Right renal pelvis (tissue), 4 donors: ENCODE measurements around the gene FAM217A. TPM values are rescaled to one million over a fixed set of nuclear protein-coding genes. Genes with fewer than 3 reads are reported as not detected.

Source experiments
- DNase-seq, 4 donors: peaks; one replicate each; pipeline ENCODE4 v3.0.0-alpha.2; 2013; ENCODE audit warnings: low read depth in 4 of 4, low spot score in 3 of 4, missing footprints in 1 of 4
- polyA plus RNA-seq, 4 donors: library from polyadenylated mRNA; unstranded; fragments of 120-200 nt; gene quantifications; one replicate each; pipeline ENCODE4 v1.2.1, GENCODE V29; 2013; ENCODE audit not compliant: insufficient read length in 4 of 4

FAM217A gene
- polyA plus RNA-seq, 4 donors, result 1.00 to 1.7 (median 1.3) TPM

DNA sequence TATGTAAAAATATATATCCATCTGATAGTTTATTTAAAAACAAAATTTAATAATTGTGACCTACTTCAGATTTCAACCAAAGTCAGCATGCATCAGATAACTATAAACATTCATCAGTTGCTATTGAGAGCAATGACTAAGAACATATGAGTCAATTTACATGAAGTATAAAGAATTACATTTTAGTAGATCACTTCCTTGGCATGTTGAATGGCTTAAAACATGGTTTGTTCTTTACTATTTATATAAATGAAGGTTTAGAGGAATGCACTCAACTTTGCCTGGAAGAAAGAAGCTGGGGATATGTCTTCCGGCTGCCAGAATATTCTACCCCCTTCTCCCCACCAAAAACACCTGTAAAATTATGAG is 6.4 kb upstream of the FAM217A start:
- no peak for DNase-seq

DNA sequence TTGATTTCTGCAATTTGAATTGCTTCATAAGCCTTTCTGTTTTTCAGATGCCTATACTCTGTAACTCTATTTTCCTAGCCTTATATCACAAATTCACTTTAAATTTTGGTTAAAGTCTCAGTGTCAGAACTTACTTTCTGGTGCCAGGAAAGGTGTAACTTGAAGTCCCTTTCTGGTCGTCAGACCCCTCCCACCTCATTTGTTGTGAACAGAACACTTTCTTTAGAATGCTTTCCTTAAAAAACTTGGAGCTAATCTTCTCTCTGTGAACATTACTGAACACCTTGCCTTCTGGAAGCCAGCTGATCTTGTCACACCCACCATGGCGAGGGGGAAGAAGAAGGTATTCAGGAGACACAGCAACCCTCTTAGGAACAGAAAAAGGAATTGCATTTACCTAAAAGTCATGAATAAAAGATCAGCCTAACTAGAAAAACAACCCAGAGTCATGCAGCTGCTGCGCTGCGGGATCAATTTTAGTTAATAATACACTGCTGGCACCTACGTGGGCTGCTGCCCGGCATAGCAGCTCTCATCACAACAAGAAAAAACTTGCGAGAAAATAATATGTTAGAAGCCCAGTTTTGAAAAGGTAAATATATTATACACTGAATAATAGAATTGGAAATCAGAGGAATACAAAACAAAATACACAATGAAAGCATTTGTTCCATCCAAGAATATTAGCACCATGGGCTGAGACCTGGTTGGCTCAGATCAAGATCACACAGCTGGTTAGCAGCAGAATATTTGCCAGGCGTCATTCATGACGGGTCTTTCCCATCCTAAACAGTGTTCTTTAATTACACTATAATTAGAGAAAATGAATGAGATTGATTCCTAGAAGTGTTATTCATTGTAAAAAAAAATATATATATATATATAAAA is 5.8 kb upstream of the FAM217A start:
- DNase-seq, result no peak

DNA sequence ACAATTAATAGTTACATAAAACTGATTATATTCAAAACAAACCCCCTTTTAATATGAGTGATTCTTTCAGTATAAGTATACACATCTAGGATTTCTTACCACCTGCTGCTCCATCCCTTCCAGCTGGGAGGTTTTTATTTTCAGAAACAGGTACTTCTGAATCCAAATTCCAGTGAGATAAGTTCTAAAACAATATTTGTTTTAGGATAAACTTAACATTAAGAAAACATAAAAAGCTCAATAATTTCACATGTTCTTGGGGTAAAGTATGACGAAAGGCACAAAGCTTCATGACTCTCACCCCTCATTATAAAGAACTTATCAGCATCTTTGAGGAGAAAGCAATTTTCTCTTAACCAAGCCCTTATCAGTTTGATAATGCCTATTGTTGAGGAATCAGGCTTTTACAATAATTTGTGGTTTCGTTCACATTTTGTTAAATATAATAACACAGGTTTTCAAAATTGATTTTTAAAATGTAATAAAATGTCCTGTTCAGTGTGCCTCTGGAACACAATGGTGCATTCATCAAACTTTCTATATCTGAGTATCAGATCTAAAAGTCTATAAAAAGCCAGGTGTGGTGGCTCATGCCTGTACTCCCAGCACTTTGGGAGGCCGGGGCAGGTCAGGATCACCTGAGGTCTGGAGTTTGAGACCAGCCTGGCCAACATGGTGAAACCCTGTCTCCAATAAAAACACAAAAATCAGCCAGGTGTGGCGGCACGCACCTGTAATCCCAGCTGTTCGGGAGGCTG is 4.3 kb downstream of the FAM217A start:
- DNase-seq, result no peak

DNA sequence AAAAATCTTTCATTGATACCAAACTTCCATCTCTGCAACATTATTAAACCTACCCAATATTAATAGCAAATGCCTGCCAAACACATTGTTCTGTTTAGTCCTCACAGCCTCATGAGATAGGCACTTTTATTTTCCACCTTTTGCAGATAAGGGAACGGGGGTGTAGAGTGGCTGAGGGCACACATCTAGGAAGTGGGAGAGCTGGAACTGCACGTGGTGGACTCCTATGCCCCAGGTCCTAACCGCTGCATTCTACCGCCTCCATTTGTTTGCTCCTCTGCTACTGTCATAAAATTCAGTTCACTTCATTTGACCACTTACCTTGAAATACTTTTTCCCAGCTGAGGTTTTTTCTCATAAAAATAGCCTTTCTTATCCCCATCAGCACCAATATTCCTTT is 7.6 kb downstream of the FAM217A start:
- DNase-seq, result no peak

DNA sequence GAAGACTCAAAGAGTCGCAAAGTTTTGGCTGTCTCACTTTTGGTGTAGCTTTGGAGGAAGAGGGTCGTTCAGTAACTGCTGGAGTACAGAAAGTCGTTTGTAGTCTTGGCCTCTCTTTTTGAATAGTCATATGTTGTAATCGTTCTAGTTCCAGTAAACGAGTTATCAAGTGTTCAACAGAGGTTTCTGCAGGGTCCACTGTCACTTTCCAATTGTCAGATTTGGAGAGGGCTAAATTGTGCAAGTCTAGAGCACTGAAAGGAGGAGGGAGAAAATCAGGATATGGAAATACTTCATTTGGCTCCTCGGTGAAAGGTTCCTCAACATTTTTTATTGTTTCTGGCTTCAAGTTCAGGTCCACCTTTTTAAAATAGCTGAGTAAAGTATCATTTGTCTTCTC is 9.7 kb downstream of the FAM217A start:
- DNase-seq, result no peak

DNA sequence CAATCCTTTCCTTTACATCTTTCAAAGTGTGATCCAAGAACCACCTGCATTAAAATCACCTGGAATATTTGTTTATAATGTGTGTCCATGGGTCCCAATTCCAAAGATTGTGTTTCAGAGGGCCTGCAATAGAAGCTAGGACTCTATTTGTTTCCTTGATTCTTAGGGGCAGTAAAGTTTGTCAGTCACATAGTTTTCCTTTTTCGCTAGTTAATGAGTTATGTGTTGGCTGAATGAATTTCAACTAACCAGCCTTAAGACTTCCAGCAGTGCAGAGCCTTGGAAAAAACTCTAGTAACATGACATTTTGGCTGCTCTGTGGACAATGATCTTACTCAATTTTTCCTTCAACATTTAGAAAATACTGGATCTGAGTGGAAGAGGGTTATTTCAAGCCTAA is 11.3 kb downstream of the FAM217A start:
- no peak for DNase-seq

DNA sequence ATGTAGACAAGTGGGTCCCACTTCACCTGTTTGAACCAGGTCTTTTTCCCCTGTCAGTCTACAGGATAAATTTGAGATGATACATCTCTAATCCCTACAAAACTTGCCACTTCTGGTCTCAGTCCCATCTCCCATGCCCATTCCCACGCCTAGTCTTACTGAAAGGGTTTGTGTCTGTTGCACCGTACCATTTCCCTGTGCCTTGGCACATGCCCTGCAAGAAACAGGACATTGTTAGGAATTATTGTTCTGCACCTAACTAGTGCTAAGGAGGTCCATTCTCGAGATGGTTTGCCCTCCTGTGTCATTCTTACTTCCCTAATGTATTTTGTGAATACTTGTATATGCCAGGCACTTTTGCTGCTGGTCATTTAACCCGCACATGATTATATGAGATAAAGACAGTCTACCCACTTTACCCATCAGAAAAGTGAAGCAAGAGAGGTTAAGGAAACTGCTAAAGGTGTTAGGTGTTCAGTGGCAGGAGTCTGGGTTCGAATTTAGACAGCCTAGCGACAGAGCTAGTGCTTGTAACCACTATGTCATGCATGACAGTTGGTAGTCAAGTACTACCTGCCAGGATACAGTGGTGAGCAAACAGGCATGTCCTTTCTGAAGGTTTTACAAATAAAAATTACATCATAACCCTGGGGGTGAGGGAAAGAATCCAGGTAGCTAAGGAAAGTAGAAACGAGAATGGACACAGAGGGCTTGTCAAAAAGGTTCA is 12.7 kb downstream of the FAM217A start:
- no peak for DNase-seq

DNA sequence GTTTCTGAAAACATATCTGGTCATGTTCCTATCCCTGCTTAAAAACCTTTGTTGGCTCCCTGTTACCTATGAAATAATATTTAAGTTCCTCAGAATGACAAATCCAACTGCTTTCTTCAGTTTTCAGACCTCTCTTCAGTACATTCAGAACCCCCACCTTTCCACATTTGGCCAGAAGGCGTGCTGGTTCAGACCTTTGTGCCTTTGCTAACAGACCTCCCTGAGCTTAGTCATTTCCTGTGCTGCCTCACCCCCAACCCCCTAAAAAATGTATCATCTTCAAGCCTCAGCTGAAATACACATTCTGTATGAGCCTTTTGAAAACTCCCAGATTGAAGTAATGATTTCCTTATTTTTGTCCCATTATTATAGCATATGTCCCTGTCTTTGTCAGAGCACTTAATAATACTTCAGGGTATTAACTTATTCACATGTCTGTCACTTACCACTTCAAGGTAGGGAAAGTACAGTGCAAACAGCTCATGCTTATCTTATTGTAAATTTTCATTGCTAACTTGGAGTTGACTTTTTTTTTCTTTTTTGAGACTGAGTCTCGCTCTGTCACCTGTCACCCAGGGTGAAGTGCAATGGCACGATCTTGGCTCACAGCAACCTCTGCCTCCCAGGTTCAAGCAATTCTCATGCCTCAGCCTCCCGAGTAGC is 19.7 kb downstream of the FAM217A start:
- no peak for DNase-seq

DNA sequence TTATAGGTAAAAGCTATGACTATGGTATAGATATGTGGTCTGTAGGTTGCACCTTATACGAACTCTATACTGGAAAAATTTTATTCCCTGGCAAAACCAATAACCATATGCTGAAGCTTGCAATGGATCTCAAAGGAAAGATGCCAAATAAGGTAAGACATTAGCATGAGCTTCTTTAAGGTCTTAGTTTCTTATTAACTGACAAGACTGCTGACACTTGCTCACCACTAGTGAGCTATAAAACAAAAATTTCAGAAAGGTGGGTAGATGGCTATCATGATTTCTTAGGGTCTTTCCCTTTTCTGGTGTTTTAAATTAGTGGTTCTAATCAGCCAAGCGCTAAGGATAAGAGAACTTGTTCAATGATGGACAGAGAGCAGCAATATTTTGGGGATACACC is 21.9 kb downstream of the FAM217A start:
- no peak for DNase-seq

DNA sequence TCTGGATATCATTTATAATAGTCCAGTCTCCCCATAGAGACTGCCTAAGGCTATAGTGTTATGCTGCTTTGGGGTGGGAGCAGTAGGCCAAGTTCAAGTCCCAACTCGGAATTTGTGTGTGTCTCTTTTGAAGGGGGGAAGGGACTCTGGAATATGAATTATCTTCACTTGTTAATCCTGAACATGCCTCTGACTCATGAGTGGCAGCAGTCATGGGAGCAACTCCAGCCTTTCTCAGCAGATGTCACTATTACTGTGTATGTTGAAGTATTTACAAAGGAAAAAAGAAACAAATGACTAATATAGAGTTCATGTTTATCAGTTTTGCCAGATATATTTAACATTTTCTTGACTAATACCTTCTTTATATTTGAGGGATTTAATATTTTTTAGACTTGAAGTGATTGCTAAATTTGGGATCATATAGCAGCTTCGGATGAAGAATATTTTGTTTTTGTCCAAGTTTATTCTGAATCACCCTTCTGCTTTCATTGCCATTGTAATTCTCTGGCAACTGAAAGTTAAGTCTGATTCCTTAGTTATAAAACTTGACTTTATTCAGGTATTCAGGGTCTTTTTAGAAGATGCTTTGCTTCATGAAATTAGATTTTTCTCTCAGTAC is 23.4 kb downstream of the FAM217A start:
- DNase-seq, result no peak

DNA sequence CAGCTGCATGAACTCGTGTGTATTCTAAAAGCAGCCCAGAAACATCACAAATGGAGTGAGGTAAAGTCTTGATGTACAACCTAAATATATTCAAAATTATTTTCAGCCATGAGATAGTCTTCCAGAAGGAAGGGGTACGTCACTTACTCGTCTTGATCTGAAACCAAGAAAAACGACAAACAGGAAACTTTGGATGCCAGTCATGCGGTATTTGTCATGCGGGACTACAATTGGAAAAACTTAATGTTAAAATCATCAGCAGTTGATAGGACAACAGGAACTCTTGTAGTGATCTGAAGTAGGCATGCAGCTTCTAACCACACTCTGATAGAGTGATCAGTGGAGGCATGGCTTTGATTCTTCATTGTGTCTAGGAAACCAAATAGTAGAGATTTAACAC is 29.7 kb downstream of the FAM217A start:
- DNase-seq, result no peak

DNA sequence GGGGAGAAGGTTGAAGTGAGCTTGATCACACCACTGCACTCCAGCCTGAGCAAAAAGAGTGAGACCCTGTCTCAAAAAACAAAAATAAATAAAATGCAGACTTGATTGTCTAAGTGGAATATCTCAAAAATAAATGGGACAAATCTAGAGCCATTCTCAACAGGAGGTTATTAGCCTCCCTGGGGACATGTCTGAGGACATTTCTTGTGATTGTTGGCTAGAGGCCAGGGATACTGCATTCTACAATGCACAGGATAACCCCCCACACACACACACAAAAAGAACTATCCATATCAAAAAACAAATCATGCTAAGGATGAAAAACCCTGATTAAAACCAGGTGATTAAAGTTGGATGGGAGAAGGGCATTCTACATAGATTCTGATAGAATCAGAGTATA is 37.5 kb downstream of the FAM217A start:
- no peak for DNase-seq

DNA sequence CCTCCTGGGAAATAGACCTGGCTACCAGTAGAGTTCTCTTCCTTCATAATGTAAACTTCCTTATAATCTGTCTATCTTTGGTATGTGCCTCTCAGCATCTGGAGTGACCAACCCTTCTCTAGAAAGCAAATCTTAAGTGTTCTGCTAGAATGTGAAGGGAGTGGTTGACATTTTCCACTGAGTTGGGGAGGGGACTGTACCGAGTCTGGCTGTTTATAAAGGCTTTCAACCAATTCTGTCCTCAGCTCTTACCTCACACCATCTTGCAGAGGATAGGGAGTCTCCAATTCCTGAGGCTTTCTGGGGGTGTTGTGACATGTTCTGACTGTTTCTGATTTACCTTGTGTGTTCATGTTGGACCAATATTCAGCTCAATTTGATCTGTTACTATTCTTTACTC is 39.6 kb downstream of the FAM217A start:
- no peak for DNase-seq

DNA sequence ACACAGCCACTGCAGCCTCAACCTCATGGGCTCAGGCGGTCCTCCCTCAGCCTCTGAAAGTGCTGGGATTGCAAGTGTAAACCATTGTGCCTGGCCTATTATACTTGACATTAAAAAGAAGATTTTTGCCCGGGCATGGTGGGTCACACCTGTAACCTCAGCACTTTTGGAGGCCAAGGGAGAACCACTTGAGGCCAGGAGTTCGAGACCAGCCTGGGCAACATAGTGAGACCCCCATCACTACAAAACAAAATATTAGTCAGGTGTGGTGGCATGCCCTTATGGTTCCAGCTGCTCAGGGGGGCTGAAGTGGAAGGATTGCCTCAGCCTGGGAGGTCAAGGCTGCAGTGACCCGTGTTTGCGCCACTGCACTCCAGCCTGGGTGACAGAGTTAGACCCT is 42.4 kb downstream of the FAM217A start:
- no peak for DNase-seq

DNA sequence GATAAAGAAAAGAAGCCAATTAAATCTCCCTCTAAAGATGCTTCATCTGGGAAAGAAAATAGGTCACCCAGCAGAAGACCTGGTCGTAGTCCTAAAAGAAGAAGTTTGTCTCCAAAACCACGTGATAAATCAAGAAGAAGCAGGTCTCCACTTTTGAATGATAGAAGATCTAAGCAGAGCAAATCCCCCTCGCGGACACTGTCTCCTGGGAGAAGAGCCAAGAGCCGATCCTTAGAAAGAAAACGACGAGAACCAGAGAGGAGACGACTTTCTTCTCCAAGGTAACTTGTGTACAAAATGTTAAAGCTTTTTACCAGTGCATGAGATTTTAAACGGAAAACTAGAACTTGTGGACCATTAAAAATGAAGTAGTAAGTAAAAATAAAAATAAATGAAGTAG is 46.5 kb downstream of the FAM217A start:
- DNase-seq, result no peak

DNA sequence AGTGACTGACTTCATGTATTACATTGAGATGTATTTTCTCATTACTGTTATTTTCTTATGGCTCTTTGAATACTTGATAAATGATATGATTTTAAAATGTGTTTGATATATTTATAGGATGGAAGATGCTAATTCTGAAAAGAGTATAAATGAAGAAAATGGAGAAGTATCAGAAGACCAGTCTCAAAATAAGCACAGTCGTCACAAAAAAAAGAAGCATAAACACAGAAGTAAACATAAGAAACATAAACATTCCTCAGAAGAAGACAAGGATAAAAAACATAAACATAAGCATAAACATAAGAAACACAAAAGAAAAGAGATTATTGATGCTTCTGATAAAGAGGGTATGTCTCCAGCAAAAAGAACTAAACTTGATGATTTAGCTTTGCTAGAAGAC is 47.5 kb downstream of the FAM217A start:
- DNase-seq, result no peak

DNA sequence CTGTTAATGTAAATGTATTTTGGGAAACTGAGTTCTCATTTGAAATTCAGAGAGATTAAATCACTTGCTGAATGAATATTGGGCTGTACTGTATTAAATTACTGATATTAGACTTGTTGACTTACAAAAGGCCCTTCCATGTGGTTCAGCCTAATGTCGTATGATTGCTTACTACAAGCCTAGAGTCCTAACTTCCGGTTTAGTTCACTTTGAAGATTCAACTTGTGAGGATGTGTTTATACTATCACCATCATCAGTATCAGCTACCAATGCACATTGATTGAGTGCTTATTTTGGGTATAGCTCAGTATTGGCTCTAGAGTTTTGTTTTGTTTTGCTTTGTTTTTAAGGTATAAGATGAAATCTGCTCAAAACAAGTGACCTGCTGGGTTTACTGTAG is 48.3 kb downstream of the FAM217A start:
- DNase-seq, result no peak

DNA sequence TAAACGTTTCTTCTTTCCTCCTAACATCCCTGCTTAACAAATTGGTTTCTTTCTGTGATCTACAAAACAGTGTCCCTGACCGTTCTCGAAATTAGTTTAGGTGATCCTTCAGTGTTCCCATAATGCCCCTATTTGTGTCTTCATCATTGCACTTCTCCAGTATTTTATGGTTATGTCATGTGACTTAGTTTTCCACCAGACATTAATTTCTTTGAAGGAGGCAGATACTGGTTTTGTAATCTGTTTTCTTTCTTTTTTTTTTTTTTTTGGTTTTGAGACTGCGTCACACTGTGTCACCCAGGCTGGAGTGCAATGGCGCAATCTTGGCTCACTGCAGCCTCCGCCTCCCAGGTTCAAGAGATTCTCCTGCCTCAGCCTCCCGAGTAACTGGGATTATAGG is 49.2 kb downstream of the FAM217A start:
- no peak for DNase-seq

DNA sequence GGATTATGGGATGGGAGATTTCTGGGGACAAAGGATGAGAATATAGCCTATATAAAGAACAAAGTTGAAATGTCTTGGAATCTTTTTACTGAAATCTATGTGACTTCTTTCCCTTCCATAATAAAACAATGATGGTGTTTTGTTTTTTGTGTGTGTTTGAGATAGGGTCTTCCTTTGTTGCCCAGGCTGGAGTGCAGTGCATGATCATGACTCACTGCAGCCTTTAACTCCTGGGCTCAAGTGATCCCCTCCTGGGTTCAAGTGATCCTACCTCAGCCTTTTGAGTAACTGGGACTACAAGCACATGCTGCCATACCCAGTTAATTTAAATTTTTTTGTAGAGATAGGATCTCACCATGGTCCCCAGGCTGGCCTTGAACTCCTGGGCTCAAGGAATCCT is 50.9 kb downstream of the FAM217A start:
- DNase-seq, result no peak

DNA sequence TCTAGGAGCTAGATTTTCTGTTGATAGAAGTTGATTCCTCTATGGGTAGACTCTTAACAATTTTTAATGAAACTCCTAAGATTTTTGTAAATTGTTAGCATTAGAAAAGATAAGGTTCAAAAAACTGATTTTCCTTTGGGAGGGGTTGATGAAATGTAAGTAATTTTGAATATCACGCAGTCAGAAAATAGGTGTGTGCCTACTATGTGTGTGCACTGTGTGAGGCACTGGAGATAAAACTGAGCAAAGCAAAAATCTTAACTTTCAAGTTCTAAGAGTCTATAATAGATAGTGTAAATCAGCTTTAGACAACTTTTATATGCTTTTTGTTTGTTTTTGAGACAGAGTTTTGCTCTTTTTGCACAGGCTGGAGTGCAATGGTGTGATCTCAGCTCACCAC is 53.3 kb downstream of the FAM217A start:
- DNase-seq, result no peak

DNA sequence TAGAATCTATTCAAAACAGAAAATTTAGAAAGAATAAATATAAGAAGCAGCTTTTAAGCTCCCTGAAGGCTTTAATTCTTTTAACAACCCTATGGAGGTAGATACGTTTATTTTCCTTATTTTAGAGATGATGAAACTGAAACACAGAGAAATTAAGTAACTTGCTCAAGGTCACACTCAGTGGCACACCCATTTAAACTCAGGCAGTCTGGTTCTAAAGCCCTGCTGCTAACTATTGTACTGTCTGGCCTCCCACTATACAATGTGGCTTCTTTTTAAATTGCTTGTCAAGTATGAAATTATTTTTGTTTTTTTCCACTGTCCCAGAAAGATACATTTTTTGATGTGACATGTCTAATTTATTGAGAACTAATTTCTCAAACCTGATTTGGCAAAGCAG is 55.7 kb downstream of the FAM217A start:
- no peak for DNase-seq
